H1 (cell line): Measurements from ENCODE around the gene AMN. TPM values are rescaled to one million over a fixed set of nuclear protein-coding genes. Genes with fewer than 3 reads are reported as not detected.

Experiments used
- BRCA1 ChIP-seq: IDR thresholded peaks from 2 replicates; pipeline ENCODE4 v1.6.1; 2012; ENCODE audit warnings: low read depth, low read length, improper control_type of control experiment
- polyA plus RNA-seq, 7 experiments: library from polyadenylated mRNA; depleted of rRNA in 3 of 7; stranded (reverse) in 5 of 7; unstranded in 2 of 7; fragments of >200 nt in 5 of 7; fragments of 200-250 nt in 2 of 7; gene quantifications; 1 replicate in 5 of 7; 2 replicates in 1 of 7; 4 replicates in 1 of 7; pipeline versions ENCODE4 v1.2.1 to v1.2.3, GENCODE V29; 2011 to 2013; ENCODE audit warnings: missing spikeins in 2 of 7, mixed read lengths in 2 of 7
- total RNA-seq: library from RNA; stranded (reverse); fragmentation: NEBNext Ultra II Directional; extraction: Animal tissue kit (Norgen Biotek cat#: 25700); gene quantifications from 2 replicates; pipeline ENCODE4 v1.2.1, GENCODE V29; 2021

Gene AMN
- total and polyA plus RNA-seq, 2 of the 8 experiments (the other 6 are each of a cell fraction or from before 2014, with no cell fraction given) = 0.77 to 1.5 TPM

DNA sequence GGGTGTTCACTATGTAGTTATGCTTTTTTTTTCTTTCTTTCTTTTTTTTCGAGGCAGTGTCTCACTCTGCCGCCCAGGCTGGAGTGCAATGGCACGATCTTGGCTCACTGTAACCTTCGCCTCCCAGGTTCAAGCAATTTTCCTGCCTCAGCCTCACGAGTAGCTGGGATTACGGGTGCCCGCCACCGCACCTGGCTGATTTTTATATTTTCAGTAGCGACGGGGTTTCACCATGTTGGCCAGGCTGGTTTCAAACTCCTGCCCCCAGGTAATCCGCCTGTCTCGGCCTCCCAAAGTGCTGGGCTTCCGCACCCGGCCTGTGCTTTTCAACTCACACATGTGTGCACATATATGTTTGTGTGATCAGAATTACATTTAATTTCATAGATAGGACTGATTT, 38.9 kb upstream of the AMN start (continued):
- TF ChIP-seq BRCA1 = no peak
- TF ChIP-seq, all 59 proteins: peak for 0
